WERI-Rb-1 (cell line): Measurements from ENCODE around the gene DLL1.

ENCODE experiments used
- DNase-seq: peaks from one replicate; pipeline ENCODE4 v3.0.0-alpha.2; 2020
- H3K27ac ChIP-seq: fragments of 250-450 bp; sonication (Bioruptor Pico); 2 replicates; pipeline ENCODE4 v1.5.1; 2020; ENCODE audit warnings: mild to moderate bottlenecking, moderate library complexity
- H3K27me3 ChIP-seq: fragments of 250-450 bp; sonication (Bioruptor Pico); 2 replicates; pipeline ENCODE4 v1.5.1; 2021; ENCODE audit warnings: mild to moderate bottlenecking, low read depth, moderate library complexity; ENCODE audit not compliant: insufficient read depth, severe bottlenecking
- H3K36me3 ChIP-seq: fragments of 250-450 bp; sonication (Bioruptor Pico); 2 replicates; pipeline ENCODE4 v1.5.1; 2020; ENCODE audit warnings: mild to moderate bottlenecking, moderate library complexity
- H3K4me3 ChIP-seq: 2 replicates; pipeline ENCODE4 v1.5.1; 2011; ENCODE audit warnings: low read depth, mild to moderate bottlenecking, control low read depth, low read length
- H3K9me3 ChIP-seq: fragments of 250-450 bp; sonication (Bioruptor Pico); 2 replicates; pipeline ENCODE4 v1.5.1; 2021; ENCODE audit warnings: mild to moderate bottlenecking, moderate library complexity; ENCODE audit not compliant: severe bottlenecking
- CTCF ChIP-seq: IDR thresholded peaks from 2 replicates; pipeline ENCODE4 v1.5.1; 2011; ENCODE audit warnings: low read depth, mild to moderate bottlenecking, control low read depth, inconsistent platforms, low read length

The DLL1 gene

GRCh38 chr6:170254315-170255213 is 36.3 kb downstream of the DLL1 start:
- H3K36me3 ChIP-seq = no peaks in the 10 kb centered on the region
- H3K27me3 ChIP-seq = peaks cover 42% of the 10 kb centered on the region
- DNase-seq = no peak
- H3K27ac ChIP-seq = no peak overlapping the region
- no peaks in the 10 kb centered on the region for H3K9me3 ChIP-seq
- no peak for TF ChIP-seq CTCF
- no peak overlapping the region for H3K4me3 ChIP-seq

- Histone ChIP-seq H3K27me3 (peaks cover 42% of the 10 kb centered on the region), H3K4me3 (no peak overlapping the region), H3K27ac (no peak overlapping the region), H3K9me3 (no peaks in the 10 kb centered on the region), H3K36me3 (no peaks in the 10 kb centered on the region)
- DNase-seq = no peak
- no peak for TF ChIP-seq CTCF
Measured at GRCh38 chr6:170253910-170254269, 37.0 kb downstream of the DLL1 start.

- DNase-seq = no peak
- TF ChIP-seq CTCF = no peak
- peaks cover 42% of the 10 kb centered on the region for H3K27me3 ChIP-seq
- no peaks in the 10 kb centered on the region for H3K9me3 ChIP-seq
- no peak overlapping the region for H3K27ac ChIP-seq
- H3K36me3 ChIP-seq = no peaks in the 10 kb centered on the region
- H3K4me3 ChIP-seq = no peak overlapping the region
Measured at GRCh38 chr6:170253226-170253909, 37.5 kb downstream of the DLL1 start.

GRCh38 chr6:170251776-170252571 is 38.9 kb downstream of the DLL1 start:
- peak; percentile 57 for DNase-seq
- Histone ChIP-seq H3K9me3 (no peaks in the 10 kb centered on the region), H3K4me3 (no peak overlapping the region), H3K36me3 (no peaks in the 10 kb centered on the region), H3K27ac (no peak overlapping the region), H3K27me3 (peaks cover 42% of the 10 kb centered on the region)
- no peak for TF ChIP-seq CTCF

- Histone ChIP-seq H3K27me3 (peaks cover 42% of the 10 kb centered on the region), H3K27ac (no peak overlapping the region), H3K4me3 (no peak overlapping the region), H3K9me3 (no peaks in the 10 kb centered on the region), H3K36me3 (no peaks in the 10 kb centered on the region)
- TF ChIP-seq CTCF = no peak
- DNase-seq = no peak
Measured at GRCh38 chr6:170250981-170251775, 39.7 kb downstream of the DLL1 start.
